SU-DHL-6 (cell line): ENCODE data around the gene THSD4.

ENCODE experiments used
- H2AFZ ChIP-seq: fragments of 200-600 bp; sonication (generic); 2 replicates; pipeline ENCODE4 v1.6.1; 2014; ENCODE audit warnings: low read depth, mild to moderate bottlenecking, moderate library complexity, mixed read lengths, antibody characterized with exemption, low read length; ENCODE audit not compliant: severe bottlenecking
- H3F3A ChIP-seq: fragments of 200-600 bp; shearing (Covaris generic); 2 replicates; pipeline ENCODE4 v1.6.0; 2016; ENCODE audit warnings: antibody characterized with exemption, mild to moderate bottlenecking; ENCODE audit not compliant: insufficient read depth
- H3K27ac ChIP-seq: fragments of 200-600 bp; sonication (generic); 2 replicates; pipeline ENCODE4 v1.5.1; 2016; ENCODE audit warnings: low read depth, mild to moderate bottlenecking, low read length, moderate library complexity, mixed read lengths
- H3K27me3 ChIP-seq: fragments of 200-600 bp; sonication (generic), shearing (Covaris generic); 2 replicates; pipeline ENCODE4 v1.6.0; 2014; ENCODE audit warnings: mild to moderate bottlenecking, low read length
- H3K36me3 ChIP-seq: fragments of 200-600 bp; sonication (generic); 2 replicates; pipeline ENCODE4 v1.6.1; 2014; ENCODE audit warnings: mild to moderate bottlenecking, low read length, mixed read lengths
- H3K4me2 ChIP-seq: fragments of 300-600, 200-600 bp; shearing (Covaris generic), sonication (generic); 2 replicates; pipeline ENCODE4 v1.6.0; 2014; ENCODE audit warnings: low read length, low read depth, mild to moderate bottlenecking; ENCODE audit not compliant: poor library complexity, severe bottlenecking
- H3K4me3 ChIP-seq: fragments of 200-600 bp; sonication (generic); 2 replicates; pipeline ENCODE4 v1.5.1; 2014; ENCODE audit warnings: antibody characterized with exemption, low read length, mild to moderate bottlenecking, mixed read lengths; ENCODE audit not compliant: insufficient read depth, poor library complexity, severe bottlenecking
- H3K79me2 ChIP-seq: fragments of 200-600 bp; sonication (generic); 2 replicates; pipeline ENCODE4 v1.6.1; 2014; ENCODE audit warnings: mild to moderate bottlenecking, low read length, moderate library complexity; ENCODE audit not compliant: insufficient read depth
- H3K9ac ChIP-seq: fragments of 200-600 bp; sonication (generic); 2 replicates; pipeline ENCODE4 v1.7.0; 2014; ENCODE audit warnings: mild to moderate bottlenecking, low read length
- H3K9me2 ChIP-seq: fragments of 200-600 bp; sonication (generic); replicated peaks from 2 replicates; pipeline ENCODE4 v1.6.1; 2014; ENCODE audit warnings: low read length; ENCODE audit not compliant: insufficient read depth
- H3K9me3 ChIP-seq: fragments of 200-600 bp; sonication (generic); 2 replicates; pipeline ENCODE4 v1.6.1; 2014; ENCODE audit warnings: low read length, mixed read lengths; ENCODE audit not compliant: insufficient read depth
- H4K20me1 ChIP-seq: fragments of 200-600 bp; sonication (generic); 2 replicates; pipeline ENCODE4 v1.6.1; 2014; ENCODE audit warnings: low read depth, mild to moderate bottlenecking, antibody characterized with exemption, low read length, moderate library complexity, mixed read lengths
- EZH2phosphoT487 ChIP-seq: fragments of 200-600 bp; sonication (generic), shearing (Covaris generic); conservative IDR thresholded peaks from 2 replicates; pipeline ENCODE4 v1.6.1; 2018; ENCODE audit warnings: mild to moderate bottlenecking, antibody characterized with exemption, low read length, moderate library complexity, mixed read lengths
- TF ChIP-seq, protein P1 (sequence below): fragments of 200-600 bp; sonication (generic); IDR thresholded peaks from one replicate; pipeline ENCODE4 v1.5.1; 2017; ENCODE audit warnings: antibody characterized with exemption, mild to moderate bottlenecking, low read length, moderate library complexity; ENCODE audit not compliant: insufficient read depth, poor library complexity, severe bottlenecking

Gene THSD4

DNA sequence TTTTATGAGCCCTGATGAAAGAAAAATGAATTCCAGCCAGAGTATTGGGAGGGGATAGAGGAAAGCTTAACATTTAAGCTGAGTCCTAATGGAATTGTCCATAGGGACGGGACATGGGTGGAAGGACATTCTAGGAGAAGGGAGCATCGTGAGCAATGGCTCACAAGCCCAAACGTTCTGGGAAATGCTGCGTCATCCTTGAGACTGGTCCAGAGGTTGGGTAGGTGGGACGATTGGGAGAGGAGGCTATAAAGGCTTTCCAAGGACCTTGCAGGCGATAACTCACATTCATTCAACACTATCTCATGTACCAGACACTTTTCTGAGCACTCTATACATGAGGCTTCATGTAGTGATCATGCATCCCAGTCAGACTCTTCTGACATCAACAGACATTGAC, 237.5 kb downstream of the THSD4 start:
- Histone ChIP-seq H3K79me2 (no peaks in the 10 kb centered on the region), H3K36me3 (no peaks in the 10 kb centered on the region), H3K27me3 (no peaks in the 10 kb centered on the region), H3K27ac (no peak overlapping the region), H3K4me2 (no peak overlapping the region), H4K20me1 (no peaks in the 10 kb centered on the region), H3K9me3 (no peaks in the 10 kb centered on the region), H2AFZ (no peak overlapping the region), H3F3A (no peaks in the 10 kb centered on the region), H3K4me3 (no peak overlapping the region), H3K9me2 (no peaks in the 10 kb centered on the region), H3K9ac (no peak overlapping the region)
- no peak for TF ChIP-seq EZH2phosphoT487
- TF ChIP-seq, protein P1, sequence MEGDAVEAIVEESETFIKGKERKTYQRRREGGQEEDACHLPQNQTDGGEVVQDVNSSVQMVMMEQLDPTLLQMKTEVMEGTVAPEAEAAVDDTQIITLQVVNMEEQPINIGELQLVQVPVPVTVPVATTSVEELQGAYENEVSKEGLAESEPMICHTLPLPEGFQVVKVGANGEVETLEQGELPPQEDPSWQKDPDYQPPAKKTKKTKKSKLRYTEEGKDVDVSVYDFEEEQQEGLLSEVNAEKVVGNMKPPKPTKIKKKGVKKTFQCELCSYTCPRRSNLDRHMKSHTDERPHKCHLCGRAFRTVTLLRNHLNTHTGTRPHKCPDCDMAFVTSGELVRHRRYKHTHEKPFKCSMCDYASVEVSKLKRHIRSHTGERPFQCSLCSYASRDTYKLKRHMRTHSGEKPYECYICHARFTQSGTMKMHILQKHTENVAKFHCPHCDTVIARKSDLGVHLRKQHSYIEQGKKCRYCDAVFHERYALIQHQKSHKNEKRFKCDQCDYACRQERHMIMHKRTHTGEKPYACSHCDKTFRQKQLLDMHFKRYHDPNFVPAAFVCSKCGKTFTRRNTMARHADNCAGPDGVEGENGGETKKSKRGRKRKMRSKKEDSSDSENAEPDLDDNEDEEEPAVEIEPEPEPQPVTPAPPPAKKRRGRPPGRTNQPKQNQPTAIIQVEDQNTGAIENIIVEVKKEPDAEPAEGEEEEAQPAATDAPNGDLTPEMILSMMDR, result no peak

DNA sequence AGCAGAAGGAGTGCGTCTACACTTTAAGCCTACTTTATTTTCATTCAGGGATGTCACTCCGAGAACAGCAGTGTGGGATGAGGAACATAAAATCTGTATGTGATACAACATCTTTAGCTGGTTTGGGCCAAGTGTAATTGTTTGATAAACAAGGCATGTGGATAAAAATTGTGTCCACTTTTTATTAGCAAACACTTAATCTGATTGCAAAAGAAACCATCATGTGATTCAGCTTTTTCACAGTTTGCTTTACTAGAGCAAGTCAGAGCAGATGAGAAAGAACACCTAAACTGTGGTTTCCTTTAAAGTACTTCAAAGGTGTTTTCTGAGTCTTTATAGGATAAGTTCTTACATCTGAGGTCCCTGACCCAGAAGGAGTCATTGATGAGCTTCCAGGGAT, 237.9 kb downstream of the THSD4 start:
- TF ChIP-seq, protein P1, result no peak
- no peak for TF ChIP-seq EZH2phosphoT487
- no peak overlapping the region for H3K9ac ChIP-seq
- H3K27ac ChIP-seq, result no peak overlapping the region
- no peaks in the 10 kb centered on the region for H4K20me1 ChIP-seq
- no peak overlapping the region for H3K4me2 ChIP-seq
- H3K79me2 ChIP-seq, result no peaks in the 10 kb centered on the region
- H3F3A ChIP-seq, result no peaks in the 10 kb centered on the region
- H2AFZ ChIP-seq, result no peak overlapping the region
- H3K4me3 ChIP-seq, result no peak overlapping the region
- H3K27me3 ChIP-seq, result no peaks in the 10 kb centered on the region
- H3K36me3 ChIP-seq, result no peaks in the 10 kb centered on the region
- H3K9me3 ChIP-seq, result no peaks in the 10 kb centered on the region
- H3K9me2 ChIP-seq, result no peaks in the 10 kb centered on the region

DNA sequence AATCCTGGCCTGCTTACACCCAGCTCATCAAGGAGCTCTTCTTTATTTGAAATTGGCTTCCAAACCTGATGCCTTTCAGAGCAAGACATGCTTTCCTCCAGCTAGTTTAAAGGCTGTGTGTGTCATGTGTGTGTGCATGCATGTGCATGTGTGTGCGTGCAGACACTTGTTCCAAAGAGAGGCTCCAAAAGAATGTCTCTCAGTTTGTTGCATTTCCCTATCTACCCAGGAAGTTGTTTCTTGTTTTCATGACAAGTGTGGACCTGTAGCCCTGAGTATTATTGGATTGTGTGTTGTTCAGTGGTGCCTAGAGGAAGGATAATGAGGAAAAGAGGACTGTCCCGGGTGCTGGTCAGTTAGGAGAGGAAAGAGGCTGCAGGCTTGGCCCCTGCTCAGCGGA, 240.0 kb downstream of the THSD4 start:
- H3K9me3 ChIP-seq, result no peaks in the 10 kb centered on the region
- H3K4me3 ChIP-seq, result no peak overlapping the region
- no peak overlapping the region for H3K9ac ChIP-seq
- no peak for TF ChIP-seq EZH2phosphoT487
- TF ChIP-seq, protein P1, result no peak
- no peak overlapping the region for H3K27ac ChIP-seq
- no peaks in the 10 kb centered on the region for H3K9me2 ChIP-seq
- no peaks in the 10 kb centered on the region for H3K79me2 ChIP-seq
- no peaks in the 10 kb centered on the region for H3K27me3 ChIP-seq
- no peaks in the 10 kb centered on the region for H3F3A ChIP-seq
- H3K36me3 ChIP-seq, result no peaks in the 10 kb centered on the region
- no peak overlapping the region for H3K4me2 ChIP-seq
- no peaks in the 10 kb centered on the region for H4K20me1 ChIP-seq
- no peak overlapping the region for H2AFZ ChIP-seq

DNA sequence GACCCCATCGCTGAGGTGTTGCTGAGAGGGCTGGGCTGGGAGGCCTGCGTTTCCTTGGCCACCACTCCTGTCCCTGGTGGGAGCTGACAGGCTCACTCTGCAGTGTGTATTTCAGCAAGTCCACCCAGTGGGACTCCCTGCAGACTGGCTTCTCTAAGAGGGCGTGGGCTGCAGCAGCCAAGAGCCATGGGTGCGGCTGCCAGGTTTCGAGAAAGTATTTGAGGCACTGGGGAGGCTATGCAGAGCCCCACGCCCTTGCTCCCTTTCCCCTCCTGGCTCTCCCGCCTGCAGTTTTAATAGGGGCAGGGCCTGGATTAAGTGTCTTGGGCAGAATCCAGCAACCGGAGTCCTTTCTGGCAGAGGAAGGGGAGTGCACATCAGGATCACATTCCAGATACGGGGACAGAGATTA, 242.1 kb downstream of the THSD4 start:
- Histone ChIP-seq H2AFZ (no peak overlapping the region), H3K79me2 (no peaks in the 10 kb centered on the region), H3K4me2 (no peak overlapping the region), H3K36me3 (no peaks in the 10 kb centered on the region), H3K9ac (no peak overlapping the region), H3K27me3 (no peaks in the 10 kb centered on the region), H3F3A (no peaks in the 10 kb centered on the region), H3K9me2 (no peaks in the 10 kb centered on the region), H3K4me3 (no peak overlapping the region), H4K20me1 (no peaks in the 10 kb centered on the region), H3K27ac (no peak overlapping the region), H3K9me3 (no peaks in the 10 kb centered on the region)
- TF ChIP-seq, protein P1, result no peak
- no peak for TF ChIP-seq EZH2phosphoT487
